Measurements from ENCODE around the gene ING5. TPM values are rescaled to one million over a fixed set of nuclear protein-coding genes. Genes with fewer than 3 reads are reported as not detected.

The ING5 gene
- total RNA-seq, 6 donors from 2014 or later: 20.2 to 181 (median 41.5) TPM

DNA sequence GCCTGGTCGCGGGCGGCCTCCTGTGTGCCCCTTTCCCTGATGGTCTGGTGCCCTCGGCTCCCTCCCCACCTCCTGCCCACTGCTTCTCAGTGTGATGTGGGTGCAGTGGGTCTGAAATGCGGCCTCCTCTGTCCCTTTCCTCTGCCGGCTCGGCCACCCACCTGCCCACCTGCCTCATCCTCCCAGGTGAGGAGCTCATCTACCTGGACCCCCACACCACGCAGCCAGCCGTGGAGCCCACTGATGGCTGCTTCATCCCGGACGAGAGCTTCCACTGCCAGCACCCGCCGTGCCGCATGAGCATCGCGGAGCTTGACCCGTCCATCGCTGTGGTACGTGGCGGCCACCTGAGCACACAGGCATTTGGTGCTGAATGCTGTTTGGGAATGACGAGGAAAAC is 33.5 kb upstream of the ING5 start:
- H3K4me1 ChIP-seq: no peaks in the 10 kb centered on the region
- H3K4me3 ChIP-seq: no peak overlapping the region
- TF ChIP-seq POLR2A (IDR thresholded peaks at IDR 0.05) (no peak), EP300 (IDR thresholded peaks at IDR 0.05) (no peak)
- TF ChIP-seq, protein P1, sequence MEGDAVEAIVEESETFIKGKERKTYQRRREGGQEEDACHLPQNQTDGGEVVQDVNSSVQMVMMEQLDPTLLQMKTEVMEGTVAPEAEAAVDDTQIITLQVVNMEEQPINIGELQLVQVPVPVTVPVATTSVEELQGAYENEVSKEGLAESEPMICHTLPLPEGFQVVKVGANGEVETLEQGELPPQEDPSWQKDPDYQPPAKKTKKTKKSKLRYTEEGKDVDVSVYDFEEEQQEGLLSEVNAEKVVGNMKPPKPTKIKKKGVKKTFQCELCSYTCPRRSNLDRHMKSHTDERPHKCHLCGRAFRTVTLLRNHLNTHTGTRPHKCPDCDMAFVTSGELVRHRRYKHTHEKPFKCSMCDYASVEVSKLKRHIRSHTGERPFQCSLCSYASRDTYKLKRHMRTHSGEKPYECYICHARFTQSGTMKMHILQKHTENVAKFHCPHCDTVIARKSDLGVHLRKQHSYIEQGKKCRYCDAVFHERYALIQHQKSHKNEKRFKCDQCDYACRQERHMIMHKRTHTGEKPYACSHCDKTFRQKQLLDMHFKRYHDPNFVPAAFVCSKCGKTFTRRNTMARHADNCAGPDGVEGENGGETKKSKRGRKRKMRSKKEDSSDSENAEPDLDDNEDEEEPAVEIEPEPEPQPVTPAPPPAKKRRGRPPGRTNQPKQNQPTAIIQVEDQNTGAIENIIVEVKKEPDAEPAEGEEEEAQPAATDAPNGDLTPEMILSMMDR (IDR thresholded peaks at IDR 0.05): no peak
- 97 to 98% methylated on average over 20 to 21 of the region's 21 CpGs for WGBS, 2 donors
- no peak overlapping the region for H3K27ac ChIP-seq
- no peaks in the 10 kb centered on the region for H3K9me3 ChIP-seq
- DNase-seq (peak in 1 of 2 donors; percentile 78), ATAC-seq (ENCODE audit: low FRiP score in 2 of 2) (no peak)
- H3K27me3 ChIP-seq: no peaks in the 10 kb centered on the region
- peaks cover 17 to 74% (median 62%) of the 10 kb centered on the region in 4 donors for H3K36me3 ChIP-seq

DNA sequence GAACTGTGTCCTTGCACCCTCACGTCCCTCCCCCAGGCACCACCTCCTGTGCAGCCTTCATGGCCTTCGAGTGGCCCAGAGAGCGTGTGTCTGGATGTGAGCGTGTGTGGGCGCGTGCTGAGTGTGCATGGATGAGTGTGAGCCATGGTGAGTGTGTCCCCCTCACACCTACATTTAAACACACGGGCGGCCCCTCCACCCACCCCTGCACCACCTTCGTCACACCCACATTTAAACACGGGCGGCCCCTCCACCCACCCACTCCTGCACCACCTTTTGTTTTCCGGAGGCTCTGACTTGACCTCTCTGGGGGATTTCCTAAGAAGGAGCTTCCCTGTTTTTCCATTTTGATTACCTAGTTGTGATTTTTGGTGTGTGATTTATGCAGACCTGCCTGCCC is 33.0 kb upstream of the ING5 start:
- Histone ChIP-seq H3K27ac (no peak overlapping the region), H3K27me3 (no peaks in the 10 kb centered on the region), H3K4me1 (no peaks in the 10 kb centered on the region), H3K36me3 (peaks cover 17 to 75% (median 63%) of the 10 kb centered on the region in 4 donors), H3K9me3 (no peaks in the 10 kb centered on the region), H3K4me3 (no peak overlapping the region)
- DNase-seq (no peak), ATAC-seq (ENCODE audit: low FRiP score in 2 of 2) (no peak)
- 93 to 99% methylated on average over 11 to 12 of the region's 12 CpGs for WGBS, 2 donors
- TF ChIP-seq, protein P1 (IDR thresholded peaks at IDR 0.05): no peak
- TF ChIP-seq POLR2AphosphoS5 (IDR thresholded peaks at IDR 0.05) (no peak), EP300 (IDR thresholded peaks at IDR 0.05) (no peak), POLR2A (IDR thresholded peaks at IDR 0.05) (no peak)

DNA sequence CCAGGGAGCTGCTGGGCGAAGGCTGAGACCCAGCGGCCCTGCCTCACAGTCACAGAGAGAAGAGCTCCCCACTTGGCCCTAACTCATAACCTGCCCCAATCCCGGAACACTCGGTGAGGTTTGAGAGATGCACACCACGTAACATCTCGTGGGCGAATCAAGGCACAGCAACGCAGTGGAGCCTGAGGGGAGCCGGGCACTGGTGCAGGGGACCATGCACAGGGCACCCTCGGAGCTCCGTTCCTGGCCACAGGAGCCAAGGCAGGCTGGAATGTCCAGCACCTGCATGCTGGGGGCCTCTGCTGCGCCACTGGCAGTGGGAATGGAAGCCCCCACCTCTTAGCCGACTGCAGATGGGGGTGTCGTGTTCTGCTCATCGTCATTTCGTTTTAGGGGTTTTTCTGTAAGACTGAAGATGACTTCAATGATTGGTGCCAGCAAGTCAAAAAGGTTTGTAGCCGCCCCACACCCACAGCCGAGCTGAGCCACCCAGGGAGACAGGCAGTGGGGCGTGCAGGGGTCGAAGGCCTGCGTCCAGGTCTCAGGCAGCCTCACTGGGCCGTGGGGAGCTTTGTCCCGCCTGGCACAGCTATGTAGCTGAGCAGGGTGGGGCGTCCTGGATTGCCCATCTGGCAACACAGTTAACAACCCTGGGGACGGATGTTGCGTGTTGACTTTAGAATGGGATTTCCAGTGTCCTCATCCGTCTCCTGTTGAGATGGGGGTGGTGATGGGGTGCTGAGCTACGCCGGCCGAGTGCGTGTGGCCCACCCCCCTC is 31.3 kb upstream of the ING5 start:
- H3K36me3 ChIP-seq: peaks cover 17 to 81% (median 63%) of the 10 kb centered on the region in 4 donors
- 93 to 96% methylated on average over 14 to 31 of the region's 31 CpGs for WGBS, 2 donors

DNA sequence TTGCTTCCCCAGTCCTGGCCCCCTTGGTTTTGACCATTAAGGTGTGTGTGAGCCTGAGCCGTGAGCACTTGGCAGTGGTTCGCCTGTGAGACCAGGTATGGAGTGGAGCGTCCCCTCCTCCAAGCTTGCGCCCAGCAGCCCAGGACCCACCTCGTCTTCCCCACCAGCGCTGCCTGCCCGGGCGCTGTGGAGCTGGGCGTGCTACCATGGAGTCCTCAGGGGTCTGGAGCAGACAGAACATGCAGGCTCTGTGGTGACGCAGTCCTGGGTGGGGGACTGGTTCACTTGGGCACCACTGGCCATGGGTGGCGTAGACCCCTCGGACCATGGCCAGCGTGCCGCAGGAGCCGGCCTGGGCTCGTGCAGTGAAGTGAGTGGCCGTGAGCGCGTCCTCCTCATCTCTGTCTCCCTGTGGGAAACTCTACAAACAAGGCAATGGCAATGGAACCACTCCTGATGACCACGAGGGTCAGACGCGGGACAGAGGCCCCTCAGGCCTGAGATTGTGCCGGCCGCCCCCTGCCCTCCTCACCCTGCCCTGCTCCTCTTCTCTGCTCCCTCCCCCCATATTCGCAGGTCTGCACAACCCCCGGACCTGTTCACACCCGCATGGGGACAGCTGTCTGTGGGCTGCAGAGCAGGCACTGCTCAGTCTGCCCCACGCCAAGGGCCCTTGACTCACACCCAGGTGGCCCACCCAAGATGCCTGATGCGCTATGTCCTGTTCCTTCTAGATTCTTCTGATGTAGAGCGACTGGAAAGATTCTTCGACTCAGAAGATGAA is 30.2 kb upstream of the ING5 start:
- Histone ChIP-seq H3K27me3 (no peaks in the 10 kb centered on the region), H3K9me3 (no peaks in the 10 kb centered on the region), H3K4me3 (no peak overlapping the region), H3K36me3 (peaks cover 17 to 81% (median 69%) of the 10 kb centered on the region in 4 donors), H3K4me1 (no peaks in the 10 kb centered on the region), H3K27ac (no peak overlapping the region)
- TF ChIP-seq, protein P1 (IDR thresholded peaks at IDR 0.05): no peak
- TF ChIP-seq POLR2AphosphoS5 (IDR thresholded peaks at IDR 0.05) (no peak), EP300 (IDR thresholded peaks at IDR 0.05) (no peak), POLR2A (IDR thresholded peaks at IDR 0.05) (no peak)
- 90 to 94% methylated on average over 14 to 31 of the region's 31 CpGs for WGBS, 2 donors
- ATAC-seq (ENCODE audit: low FRiP score in 2 of 2) (no peak), DNase-seq (peak in 1 of 2 donors; percentile 69)

More for the DNA sequence above, 31.3 kb upstream of the ING5 start:
- Histone ChIP-seq H3K9me3 (no peaks in the 10 kb centered on the region), H3K27me3 (no peaks in the 10 kb centered on the region), H3K4me3 (no peak overlapping the region), H3K27ac (no peak overlapping the region), H3K4me1 (no peaks in the 10 kb centered on the region)
- peak in 1 of 2 donors; percentile 67 for DNase-seq
- no peak for TF ChIP-seq EP300 (IDR thresholded peaks at IDR 0.05)
- TF ChIP-seq, protein P1 (IDR thresholded peaks at IDR 0.05): no peak
- TF ChIP-seq POLR2A (IDR thresholded peaks at IDR 0.05): no peak
- TF ChIP-seq POLR2AphosphoS5 (IDR thresholded peaks at IDR 0.05): no peak
- no peak for ATAC-seq (ENCODE audit: low FRiP score in 2 of 2)
